ENCODE data around the gene MYOT. TPM values are rescaled to one million over a fixed set of nuclear protein-coding genes. Genes with fewer than 3 reads are reported as not detected.

Gene MYOT
- total and polyA plus RNA-seq, 12 donors = 6.4 to 180 (median 11.7) TPM

DNA sequence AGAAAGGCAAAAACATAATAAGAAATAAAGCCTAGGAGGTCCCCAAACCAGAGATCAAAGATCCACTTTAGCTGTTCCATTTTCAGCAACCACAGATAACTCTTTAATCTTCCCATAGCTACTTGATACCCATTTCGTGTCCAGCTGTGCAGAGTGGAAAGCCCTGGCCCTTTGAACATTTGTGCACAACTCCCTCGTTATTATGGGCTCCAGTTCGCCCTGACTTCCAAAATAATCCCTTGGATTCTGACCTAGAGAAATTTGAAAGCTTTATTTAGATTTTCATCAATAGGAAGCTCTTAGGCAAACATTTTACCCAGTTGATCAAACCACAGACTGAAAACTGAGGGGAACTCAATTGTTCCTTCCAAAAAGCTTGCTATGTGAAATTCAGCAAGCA lies 4.8 kb downstream of the MYOT start:
- H3K4me1 ChIP-seq = peaks cover 0 to 23% (median 0%) of the 10 kb centered on the region in 9 donors
- ATAC-seq = no peak
- peak overlapping the region in 1 of 10 donors; percentile 19 for H3K27ac ChIP-seq
- H3K9me3 ChIP-seq = no peaks in the 10 kb centered on the region
- intact Hi-C loops (cut with DNase I) = no loop called here
- TF ChIP-seq, protein P1, sequence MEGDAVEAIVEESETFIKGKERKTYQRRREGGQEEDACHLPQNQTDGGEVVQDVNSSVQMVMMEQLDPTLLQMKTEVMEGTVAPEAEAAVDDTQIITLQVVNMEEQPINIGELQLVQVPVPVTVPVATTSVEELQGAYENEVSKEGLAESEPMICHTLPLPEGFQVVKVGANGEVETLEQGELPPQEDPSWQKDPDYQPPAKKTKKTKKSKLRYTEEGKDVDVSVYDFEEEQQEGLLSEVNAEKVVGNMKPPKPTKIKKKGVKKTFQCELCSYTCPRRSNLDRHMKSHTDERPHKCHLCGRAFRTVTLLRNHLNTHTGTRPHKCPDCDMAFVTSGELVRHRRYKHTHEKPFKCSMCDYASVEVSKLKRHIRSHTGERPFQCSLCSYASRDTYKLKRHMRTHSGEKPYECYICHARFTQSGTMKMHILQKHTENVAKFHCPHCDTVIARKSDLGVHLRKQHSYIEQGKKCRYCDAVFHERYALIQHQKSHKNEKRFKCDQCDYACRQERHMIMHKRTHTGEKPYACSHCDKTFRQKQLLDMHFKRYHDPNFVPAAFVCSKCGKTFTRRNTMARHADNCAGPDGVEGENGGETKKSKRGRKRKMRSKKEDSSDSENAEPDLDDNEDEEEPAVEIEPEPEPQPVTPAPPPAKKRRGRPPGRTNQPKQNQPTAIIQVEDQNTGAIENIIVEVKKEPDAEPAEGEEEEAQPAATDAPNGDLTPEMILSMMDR (IDR thresholded peaks at IDR 0.05) = no peak
- H3K36me3 ChIP-seq = no peaks in the 10 kb centered on the region
- 62 to 66% methylated on average over 3 of the region's 3 CpGs for WGBS, 2 donors
- H3K27me3 ChIP-seq = no peaks in the 10 kb centered on the region
- no peak for DNase-seq
- H3K4me3 ChIP-seq = no peak overlapping the region

GRCh38 chr5:137876101-137876500 lies 8.4 kb downstream of the MYOT start:
- H3K4me1 ChIP-seq = peaks cover 0 to 20% (median 0%) of the 10 kb centered on the region in 9 donors
- TF ChIP-seq, protein P1 (IDR thresholded peaks at IDR 0.05) = no peak
- intact Hi-C loops (cut with DNase I) = no loop called here
- no peak overlapping the region for H3K4me3 ChIP-seq
- H3K36me3 ChIP-seq = peaks cover 0 to 2% (median 0%) of the 10 kb centered on the region in 9 donors
- no peaks in the 10 kb centered on the region for H3K27me3 ChIP-seq
- H3K9me3 ChIP-seq = no peaks in the 10 kb centered on the region
- ATAC-seq = no peak
- no peak for DNase-seq
- H3K27ac ChIP-seq = no peak overlapping the region

GRCh38 chr5:137880313-137880712 lies 12.7 kb downstream of the MYOT start:
- Histone ChIP-seq H3K36me3 (peaks cover 0 to 26% (median 0%) of the 10 kb centered on the region in 9 donors), H3K4me3 (peak overlapping the region in 1 of 10 donors; percentile 8), H3K9me3 (no peaks in the 10 kb centered on the region), H3K27me3 (no peaks in the 10 kb centered on the region), H3K4me1 (peaks cover 0 to 5% (median 0%) of the 10 kb centered on the region in 9 donors), H3K27ac (peak overlapping the region in 9 of 10 donors; percentile 51 to 81 (median 65))
- DNase-seq (peak in 1 of 2 donors; percentile 7), ATAC-seq (peak in 7 of 8 donors; percentile 79 to 98 (median 91))
- TF ChIP-seq, protein P1 (IDR thresholded peaks at IDR 0.05) = no peak
- intact Hi-C loops (cut with DNase I) = loop anchor here in 1 of 10 donors (2.0 to 10.0 kb wide), 2 partner anchors 44 to 106 kb away; no protein-coding TSS in a partner anchor
- WGBS, 2 donors = 38 to 53% methylated on average over 1 of the region's 1 CpG

DNA sequence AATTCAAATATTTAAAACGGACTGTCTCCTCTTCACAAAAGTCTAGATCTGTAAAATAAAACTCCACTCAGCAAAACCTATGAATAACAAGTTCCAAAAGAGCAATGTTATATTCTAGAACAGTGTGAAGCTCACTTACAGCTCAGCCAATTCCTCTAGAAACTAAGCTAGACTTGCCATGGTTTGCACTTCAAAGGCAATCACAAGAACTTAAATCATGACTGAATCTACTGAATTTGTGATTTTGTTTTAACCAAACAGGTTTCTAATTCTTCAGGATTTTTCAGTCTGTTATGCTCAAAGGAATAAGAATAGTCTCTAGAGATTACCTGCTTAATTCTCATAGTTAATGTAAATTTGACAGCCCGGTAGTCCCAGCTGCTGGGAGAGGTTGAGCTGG lies 20.2 kb downstream of the MYOT start:
- H3K27me3 ChIP-seq = no peaks in the 10 kb centered on the region
- ATAC-seq (no peak), DNase-seq (no peak)
- H3K4me1 ChIP-seq = peaks cover 0 to 34% (median 15%) of the 10 kb centered on the region in 9 donors
- peak overlapping the region in 7 of 10 donors; percentile 51 to 65 (median 60) for H3K4me3 ChIP-seq
- peak overlapping the region; percentile 83 to 96 (median 92) for H3K27ac ChIP-seq
- 72 to 76% methylated on average over 2 of the region's 2 CpGs for WGBS, 2 donors
- H3K9me3 ChIP-seq = no peaks in the 10 kb centered on the region
- TF ChIP-seq, protein P1 (IDR thresholded peaks at IDR 0.05) = no peak
- peaks cover 0 to 9% (median 0%) of the 10 kb centered on the region in 9 donors for H3K36me3 ChIP-seq
- intact Hi-C loops (cut with DNase I) = loop anchor here in 5 of 10 donors (2.0 to 10.0 kb wide), 4 partner anchors 29 to 113 kb away; no protein-coding TSS in a partner anchor

All from heart right ventricle (tissue), 16 donors.